ENCODE data around the gene RANGAP1. TPM values are rescaled to one million over a fixed set of nuclear protein-coding genes. Genes with fewer than 3 reads are reported as not detected.

Gene RANGAP1
- total RNA-seq, 2 experiments from 2014 or later = 108 to 119 TPM

DNA sequence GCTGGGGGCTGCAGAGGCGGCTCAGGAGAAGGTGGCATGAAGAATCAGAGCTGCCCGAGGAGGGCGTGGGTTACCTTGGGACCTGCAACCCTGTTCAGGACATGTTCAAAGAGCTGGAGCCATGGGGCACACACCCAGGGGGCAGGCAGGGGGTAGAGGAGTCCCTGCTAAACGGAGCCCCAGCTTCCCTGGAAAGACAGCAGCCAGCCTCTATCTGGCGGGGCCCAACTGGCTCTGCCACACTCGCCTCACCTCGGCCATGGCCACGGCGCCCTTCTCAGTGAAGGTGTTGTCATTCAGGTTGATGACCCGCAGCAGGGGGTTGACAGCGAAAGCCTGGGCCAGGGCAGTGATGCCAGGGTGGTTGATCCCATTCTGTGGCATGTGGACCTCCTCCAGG is 28.3 kb downstream of the RANGAP1 start:
- Histone ChIP-seq H3K27ac (ENCODE audit: low read depth, low read length, poor library complexity, severe bottlenecking) (no peak overlapping the region), H3K79me2 (ENCODE audit: insufficient read depth, low read depth, low read length) (no peaks in the 10 kb centered on the region), H3K9me3 (ENCODE audit: low read length) (no peaks in the 10 kb centered on the region), H3K36me3 (ENCODE audit: insufficient read depth, low read length) (peaks cover 99% of the 10 kb centered on the region), H3K9me2 (ENCODE audit: insufficient read depth, low read length) (no peaks in the 10 kb centered on the region), H3K4me1 (ENCODE audit: insufficient read depth, low read length, poor library complexity, severe bottlenecking) (no peaks in the 10 kb centered on the region), H3K4me3 (ENCODE audit: low read depth, low read length, poor library complexity, severe bottlenecking) (no peak overlapping the region), H4K20me1 (ENCODE audit: insufficient read depth, low read length) (no peaks in the 10 kb centered on the region), H2AFZ (ENCODE audit: low read length) (no peak overlapping the region), H3K4me2 (ENCODE audit: low read length) (no peak overlapping the region)
- POLR2A ChIA-PET = no interaction called here
- no TSS peak for BruUV-seq (replicated peaks)
- CTCF ChIA-PET (ENCODE audit: unreplicated experiment) = no interaction called here
- intact Hi-C loops (cut with micrococcal nuclease; ENCODE audit: unreplicated experiment) = no loop called here
- DNase-seq (ENCODE audit: low spot score) = no peak
- TF ChIP-seq, protein P1, sequence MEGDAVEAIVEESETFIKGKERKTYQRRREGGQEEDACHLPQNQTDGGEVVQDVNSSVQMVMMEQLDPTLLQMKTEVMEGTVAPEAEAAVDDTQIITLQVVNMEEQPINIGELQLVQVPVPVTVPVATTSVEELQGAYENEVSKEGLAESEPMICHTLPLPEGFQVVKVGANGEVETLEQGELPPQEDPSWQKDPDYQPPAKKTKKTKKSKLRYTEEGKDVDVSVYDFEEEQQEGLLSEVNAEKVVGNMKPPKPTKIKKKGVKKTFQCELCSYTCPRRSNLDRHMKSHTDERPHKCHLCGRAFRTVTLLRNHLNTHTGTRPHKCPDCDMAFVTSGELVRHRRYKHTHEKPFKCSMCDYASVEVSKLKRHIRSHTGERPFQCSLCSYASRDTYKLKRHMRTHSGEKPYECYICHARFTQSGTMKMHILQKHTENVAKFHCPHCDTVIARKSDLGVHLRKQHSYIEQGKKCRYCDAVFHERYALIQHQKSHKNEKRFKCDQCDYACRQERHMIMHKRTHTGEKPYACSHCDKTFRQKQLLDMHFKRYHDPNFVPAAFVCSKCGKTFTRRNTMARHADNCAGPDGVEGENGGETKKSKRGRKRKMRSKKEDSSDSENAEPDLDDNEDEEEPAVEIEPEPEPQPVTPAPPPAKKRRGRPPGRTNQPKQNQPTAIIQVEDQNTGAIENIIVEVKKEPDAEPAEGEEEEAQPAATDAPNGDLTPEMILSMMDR (conservative IDR thresholded peaks at IDR 0.05; ENCODE audit: low read length) = no peak
- no peak for TF ChIP-seq EZH2phosphoT487 (IDR thresholded peaks at IDR 0.05; ENCODE audit: borderline replicate concordance, low read depth, low read length)

DNA sequence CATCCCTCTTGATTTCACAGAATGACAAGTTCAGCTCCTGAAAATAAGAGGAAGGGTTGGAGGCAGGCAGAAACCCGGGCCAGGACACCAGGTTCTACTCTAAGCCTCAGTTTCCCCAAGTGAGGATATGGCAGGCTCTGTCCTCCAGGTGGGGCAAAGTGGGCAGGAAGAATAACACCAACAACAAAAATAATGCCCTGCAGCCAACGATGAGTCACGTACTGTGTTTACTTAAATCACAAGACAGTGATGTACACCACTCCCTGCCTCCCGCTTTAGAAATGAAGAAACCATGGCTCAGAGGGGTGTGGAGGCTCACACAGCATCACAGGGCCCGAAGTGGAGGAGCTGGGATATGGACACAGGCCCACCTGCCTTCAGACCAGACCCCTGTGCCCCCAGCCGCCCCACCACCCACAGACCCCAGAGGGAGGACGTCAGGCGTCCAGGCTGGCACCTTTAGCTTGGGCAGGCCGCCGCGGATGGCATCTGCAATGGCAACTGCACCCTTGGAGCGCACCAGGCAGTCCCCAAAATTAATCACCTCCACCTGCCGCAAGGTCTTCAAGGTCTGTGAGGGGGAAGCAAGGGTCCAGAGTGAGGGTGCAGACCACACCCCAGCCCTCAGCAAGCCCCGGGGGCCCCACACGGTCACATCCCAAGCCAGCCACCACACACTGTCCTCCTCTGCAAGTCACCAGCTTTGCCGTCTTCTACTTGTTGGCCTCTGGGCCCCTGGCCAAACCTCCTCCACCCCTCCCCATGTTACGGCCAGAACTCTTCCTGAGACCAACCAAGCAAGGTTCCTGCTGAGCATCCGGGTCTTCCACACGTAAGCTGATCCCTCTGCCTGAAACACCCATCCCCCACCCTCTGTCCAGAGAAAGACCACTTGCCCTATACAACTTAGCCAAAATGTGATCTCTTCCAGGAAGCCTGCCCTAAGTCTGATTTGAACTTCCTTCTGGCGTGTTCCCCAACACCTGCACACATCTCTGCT is 29.4 kb downstream of the RANGAP1 start:
- CTCF ChIA-PET (ENCODE audit: unreplicated experiment) = no interaction called here
- BruUV-seq (replicated peaks) = no TSS peak

More for the DNA sequence above, 29.4 kb downstream of the RANGAP1 start:
- no peak for TF ChIP-seq EZH2phosphoT487 (IDR thresholded peaks at IDR 0.05; ENCODE audit: borderline replicate concordance, low read depth, low read length)
- TF ChIP-seq, protein P1 (conservative IDR thresholded peaks at IDR 0.05; ENCODE audit: low read length) = no peak
- Histone ChIP-seq H3K27ac (ENCODE audit: low read depth, low read length, poor library complexity, severe bottlenecking) (no peak overlapping the region), H3K9me3 (ENCODE audit: low read length) (no peaks in the 10 kb centered on the region), H3K36me3 (ENCODE audit: insufficient read depth, low read length) (peaks cover 98% of the 10 kb centered on the region), H3K4me3 (ENCODE audit: low read depth, low read length, poor library complexity, severe bottlenecking) (no peak overlapping the region), H3K4me2 (ENCODE audit: low read length) (no peak overlapping the region), H2AFZ (ENCODE audit: low read length) (no peak overlapping the region), H3K9me2 (ENCODE audit: insufficient read depth, low read length) (no peaks in the 10 kb centered on the region), H3K79me2 (ENCODE audit: insufficient read depth, low read depth, low read length) (no peaks in the 10 kb centered on the region), H4K20me1 (ENCODE audit: insufficient read depth, low read length) (no peaks in the 10 kb centered on the region), H3K4me1 (ENCODE audit: insufficient read depth, low read length, poor library complexity, severe bottlenecking) (no peaks in the 10 kb centered on the region)
- POLR2A ChIA-PET = no interaction called here
- no peak for DNase-seq (ENCODE audit: low spot score)
- intact Hi-C loops (cut with micrococcal nuclease; ENCODE audit: unreplicated experiment) = no loop called here

Measured in OCI-LY7 (cell line).